ENCODE results near the gene SAFB2.

The SAFB2 gene

DNA sequence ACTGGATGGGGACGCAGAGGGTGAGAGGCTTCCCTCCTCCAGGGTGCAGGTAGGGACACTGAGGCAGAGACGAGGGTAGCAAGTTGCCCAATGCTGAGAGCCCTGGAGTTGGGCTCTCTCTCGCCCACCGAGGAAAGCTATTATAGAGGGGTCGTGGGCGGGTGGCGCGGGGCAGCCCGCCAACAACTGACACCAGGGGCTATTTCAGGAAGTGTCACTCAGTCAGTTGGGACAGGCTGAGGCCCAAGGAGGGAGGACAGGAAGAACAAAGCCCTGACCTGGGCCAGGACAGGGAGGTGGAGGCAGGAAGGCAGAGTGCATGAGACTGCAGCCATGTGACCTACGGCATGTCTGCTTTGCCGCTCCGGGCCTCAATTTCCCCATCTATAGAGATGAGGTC is 84.7 kb downstream of the SAFB2 start:
- DNase-seq: no peak
